ENCODE results near the gene HINT3. TPM values are rescaled to one million over a fixed set of nuclear protein-coding genes. Genes with fewer than 3 reads are reported as not detected.

HINT3 gene
- total and polyA plus RNA-seq, 2 of the 13 experiments (the other 11 are each of a cell fraction or from before 2014, with no cell fraction given) = 3.1 to 22.8 TPM

DNA sequence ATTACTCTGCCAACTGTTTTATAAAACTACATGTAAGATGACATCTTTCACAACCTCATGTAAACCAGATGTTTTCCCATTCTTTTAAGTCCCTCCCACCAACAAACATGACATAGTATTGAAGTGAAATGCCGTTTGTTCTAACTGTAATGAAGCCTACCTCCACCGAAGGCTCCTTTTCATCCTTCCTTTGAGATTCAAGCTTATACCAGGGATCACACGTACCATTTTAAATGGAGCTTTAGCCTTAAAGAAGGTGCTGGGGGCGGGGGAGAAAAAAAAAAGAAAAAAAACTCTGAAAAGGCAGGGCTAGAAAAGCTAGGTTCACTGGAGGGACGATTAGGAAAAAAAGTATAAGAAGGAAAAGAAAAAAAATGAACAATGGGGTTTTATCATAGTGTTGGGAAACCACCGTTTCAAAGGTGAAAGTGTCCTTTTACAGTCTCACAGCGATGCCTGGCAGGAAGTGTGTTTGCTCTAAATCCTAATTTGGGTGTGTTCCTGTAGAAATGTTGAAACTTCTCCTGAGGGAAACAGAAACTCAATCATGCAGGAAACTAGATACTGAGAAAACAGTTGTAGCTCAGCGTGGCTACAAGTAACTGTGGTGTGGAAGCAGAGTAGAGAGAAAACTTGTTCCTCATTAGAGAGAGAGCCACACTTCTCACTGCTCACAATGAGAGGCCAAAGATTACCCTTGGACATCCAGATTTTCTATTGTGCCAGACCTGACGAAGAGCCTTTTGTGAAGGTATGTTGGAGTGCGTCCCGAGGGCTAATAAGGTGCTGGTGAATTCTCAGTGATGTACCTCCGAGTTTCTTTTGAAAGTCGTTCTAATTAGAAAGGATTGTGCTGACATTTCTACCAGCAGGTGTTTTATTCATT, 37.6 kb upstream of the HINT3 start (continued):
- TF ChIP-seq ZNF20 (CRISPR knock-in tag; IDR thresholded peaks at IDR 0.05) (no peak), SOX13 (IDR thresholded peaks at IDR 0.05) (peak; percentile 92), SOX13 (CRISPR knock-in tag; conservative IDR thresholded peaks at IDR 0.05 in 1 of 2, IDR thresholded peaks at IDR 0.05 in 1 of 2) (peak in 1 of 2 experiments; percentile 98; a peak in 2 of 4 replicates), PRMT3 (CRISPR knock-in tag; IDR thresholded peaks at IDR 0.05; ENCODE audit: borderline replicate concordance, low read depth) (0 out of 2 replicates have a peak, but pooled peaks have one; percentile 58), NFIC (IDR thresholded peaks at IDR 0.05; ENCODE audit: low read length) (0 out of 2 replicates have a peak, but pooled peaks have one; percentile 4), ZNF572 (CRISPR knock-in tag; IDR thresholded peaks at IDR 0.05) (no peak), ZNF337 (CRISPR knock-in tag; IDR thresholded peaks at IDR 0.05; ENCODE audit: borderline replicate concordance, low read depth) (no peak), DNMT1 (CRISPR knock-in tag; IDR thresholded peaks at IDR 0.05) (no peak), ZNF724P (CRISPR knock-in tag; IDR thresholded peaks at IDR 0.05; ENCODE audit: borderline replicate concordance) (no peak), RELA (CRISPR knock-in tag; IDR thresholded peaks at IDR 0.05) (peak; percentile 85; the same call in 1 of the 2 replicates), NONO (IDR thresholded peaks at IDR 0.05) (no peak), NONO (CRISPR knock-in tag; conservative IDR thresholded peaks at IDR 0.05) (no peak), ZNF30 (CRISPR knock-in tag; IDR thresholded peaks at IDR 0.05) (no peak), ZNF3 (CRISPR knock-in tag; IDR thresholded peaks at IDR 0.05) (0 out of 2 replicates have a peak, but pooled peaks have one; percentile 25), RXRA (CRISPR knock-in tag; IDR thresholded peaks at IDR 0.05) (no peak; the same call in 1 of the 2 replicates), ERF (CRISPR knock-in tag; IDR thresholded peaks at IDR 0.05) (peak; percentile 63), ZNF335 (CRISPR knock-in tag; IDR thresholded peaks at IDR 0.05) (peak; percentile 48; the same call in 1 of the 2 replicates), ZNF333 (CRISPR knock-in tag; IDR thresholded peaks at IDR 0.05; ENCODE audit: borderline replicate concordance) (no peak), ZNF598 (CRISPR knock-in tag; IDR thresholded peaks at IDR 0.05; ENCODE audit: borderline replicate concordance) (no peak), TBX2 (CRISPR knock-in tag; IDR thresholded peaks at IDR 0.05; ENCODE audit: borderline replicate concordance) (peak; percentile 69; the same call in 1 of the 2 replicates), ZNF782 (CRISPR knock-in tag; IDR thresholded peaks at IDR 0.05; ENCODE audit: borderline replicate concordance) (no peak), HOXA3 (CRISPR knock-in tag; IDR thresholded peaks at IDR 0.05) (no peak), ZNF207 (IDR thresholded peaks at IDR 0.05; ENCODE audit: borderline replicate concordance) (no peak), JDP2 (CRISPR knock-in tag; IDR thresholded peaks at IDR 0.05; ENCODE audit: borderline replicate concordance) (no peak), SRSF4 (IDR thresholded peaks at IDR 0.05; ENCODE audit: low read depth, low read length, poor library complexity, severe bottlenecking) (no peak), ZBTB38 (CRISPR knock-in tag; IDR thresholded peaks at IDR 0.05) (no peak), CEBPG (CRISPR knock-in tag; IDR thresholded peaks at IDR 0.05) (peak; percentile 90)
- TF ChIP-seq, protein P1, sequence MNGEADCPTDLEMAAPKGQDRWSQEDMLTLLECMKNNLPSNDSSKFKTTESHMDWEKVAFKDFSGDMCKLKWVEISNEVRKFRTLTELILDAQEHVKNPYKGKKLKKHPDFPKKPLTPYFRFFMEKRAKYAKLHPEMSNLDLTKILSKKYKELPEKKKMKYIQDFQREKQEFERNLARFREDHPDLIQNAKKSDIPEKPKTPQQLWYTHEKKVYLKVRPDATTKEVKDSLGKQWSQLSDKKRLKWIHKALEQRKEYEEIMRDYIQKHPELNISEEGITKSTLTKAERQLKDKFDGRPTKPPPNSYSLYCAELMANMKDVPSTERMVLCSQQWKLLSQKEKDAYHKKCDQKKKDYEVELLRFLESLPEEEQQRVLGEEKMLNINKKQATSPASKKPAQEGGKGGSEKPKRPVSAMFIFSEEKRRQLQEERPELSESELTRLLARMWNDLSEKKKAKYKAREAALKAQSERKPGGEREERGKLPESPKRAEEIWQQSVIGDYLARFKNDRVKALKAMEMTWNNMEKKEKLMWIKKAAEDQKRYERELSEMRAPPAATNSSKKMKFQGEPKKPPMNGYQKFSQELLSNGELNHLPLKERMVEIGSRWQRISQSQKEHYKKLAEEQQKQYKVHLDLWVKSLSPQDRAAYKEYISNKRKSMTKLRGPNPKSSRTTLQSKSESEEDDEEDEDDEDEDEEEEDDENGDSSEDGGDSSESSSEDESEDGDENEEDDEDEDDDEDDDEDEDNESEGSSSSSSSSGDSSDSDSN (CRISPR knock-in tag; IDR thresholded peaks at IDR 0.05) = no peak; the same call in 1 of the 2 replicates
- TF ChIP-seq, protein P2, sequence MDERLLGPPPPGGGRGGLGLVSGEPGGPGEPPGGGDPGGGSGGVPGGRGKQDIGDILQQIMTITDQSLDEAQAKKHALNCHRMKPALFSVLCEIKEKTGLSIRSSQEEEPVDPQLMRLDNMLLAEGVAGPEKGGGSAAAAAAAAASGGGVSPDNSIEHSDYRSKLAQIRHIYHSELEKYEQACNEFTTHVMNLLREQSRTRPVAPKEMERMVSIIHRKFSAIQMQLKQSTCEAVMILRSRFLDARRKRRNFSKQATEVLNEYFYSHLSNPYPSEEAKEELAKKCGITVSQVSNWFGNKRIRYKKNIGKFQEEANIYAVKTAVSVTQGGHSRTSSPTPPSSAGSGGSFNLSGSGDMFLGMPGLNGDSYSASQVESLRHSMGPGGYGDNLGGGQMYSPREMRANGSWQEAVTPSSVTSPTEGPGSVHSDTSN (CRISPR knock-in tag; IDR thresholded peaks at IDR 0.05) = no peak
